AG09309 (cell line): Measurements from ENCODE around the gene PRR5L.

Experiments used
- DNase-seq: peaks from one replicate; pipeline ENCODE4 v3.0.0-alpha.2; 2010; ENCODE audit warnings: low read depth
- H3K4me3 ChIP-seq: 2 replicates; pipeline ENCODE4 v1.5.1; 2011; ENCODE audit warnings: mild to moderate bottlenecking, low read depth, low read length, moderate library complexity; ENCODE audit not compliant: control insufficient read depth
- TF ChIP-seq, protein P1 (sequence below): IDR thresholded peaks from 2 replicates; pipeline ENCODE4 v1.5.1; 2011; ENCODE audit warnings: mild to moderate bottlenecking, low read depth, low read length, inconsistent platforms; ENCODE audit not compliant: insufficient read depth, control insufficient read depth; ENCODE audit errors: missing control alignments

PRR5L gene

GRCh38 chr11:36289226-36289852 is 6.7 kb upstream of the PRR5L start, which contains the start of gene COMMD9:
Gene COMMD9, minus strand, starts transcription at chr11:36289424. Its CDS starts 12 bp downstream, at chr11:36289412.
- TF ChIP-seq, protein P1, sequence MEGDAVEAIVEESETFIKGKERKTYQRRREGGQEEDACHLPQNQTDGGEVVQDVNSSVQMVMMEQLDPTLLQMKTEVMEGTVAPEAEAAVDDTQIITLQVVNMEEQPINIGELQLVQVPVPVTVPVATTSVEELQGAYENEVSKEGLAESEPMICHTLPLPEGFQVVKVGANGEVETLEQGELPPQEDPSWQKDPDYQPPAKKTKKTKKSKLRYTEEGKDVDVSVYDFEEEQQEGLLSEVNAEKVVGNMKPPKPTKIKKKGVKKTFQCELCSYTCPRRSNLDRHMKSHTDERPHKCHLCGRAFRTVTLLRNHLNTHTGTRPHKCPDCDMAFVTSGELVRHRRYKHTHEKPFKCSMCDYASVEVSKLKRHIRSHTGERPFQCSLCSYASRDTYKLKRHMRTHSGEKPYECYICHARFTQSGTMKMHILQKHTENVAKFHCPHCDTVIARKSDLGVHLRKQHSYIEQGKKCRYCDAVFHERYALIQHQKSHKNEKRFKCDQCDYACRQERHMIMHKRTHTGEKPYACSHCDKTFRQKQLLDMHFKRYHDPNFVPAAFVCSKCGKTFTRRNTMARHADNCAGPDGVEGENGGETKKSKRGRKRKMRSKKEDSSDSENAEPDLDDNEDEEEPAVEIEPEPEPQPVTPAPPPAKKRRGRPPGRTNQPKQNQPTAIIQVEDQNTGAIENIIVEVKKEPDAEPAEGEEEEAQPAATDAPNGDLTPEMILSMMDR, result no peak
- H3K4me3 ChIP-seq, result peak within 1 kb of the TSS; percentile 69
- peak; percentile 52 for DNase-seq

- no peak overlapping the region for H3K4me3 ChIP-seq
- TF ChIP-seq, protein P1, result peak; percentile 45
- DNase-seq, result no peak
These were observed 3.8 kb upstream of the PRR5L start for GRCh38 chr11:36292311-36292722.

DNA sequence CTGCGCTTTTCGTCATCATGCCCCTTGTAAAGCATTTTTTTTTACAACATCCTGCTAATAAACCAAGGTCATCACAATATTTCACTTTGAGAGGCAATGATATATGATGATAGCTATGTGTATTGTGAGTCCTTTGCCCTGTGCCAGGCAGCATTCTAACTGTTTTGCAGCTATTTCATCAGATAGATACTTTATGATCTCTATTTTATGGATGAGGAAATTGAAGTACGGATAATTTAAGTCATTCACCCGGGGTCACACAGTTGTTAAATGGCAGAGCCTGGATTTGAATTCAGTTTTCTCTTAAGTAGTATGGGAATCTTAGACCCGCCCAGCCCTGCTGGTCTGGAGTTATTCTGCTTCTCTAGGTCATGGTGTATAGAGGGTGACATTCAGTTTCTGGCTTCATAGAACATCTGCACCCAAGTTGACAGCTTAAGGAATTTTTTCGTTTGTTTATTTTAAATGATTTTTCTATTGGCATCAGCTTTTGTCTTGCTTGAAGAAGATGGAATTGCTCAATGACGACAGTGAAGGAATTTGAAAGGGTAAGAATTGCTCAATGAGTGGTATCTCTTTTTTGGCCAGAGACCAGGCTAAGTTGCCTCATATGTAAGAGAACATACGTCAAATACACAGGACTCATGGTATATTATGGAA is 926 bp downstream of the PRR5L start:
- TF ChIP-seq, protein P1, result no peak
- peak; percentile 90 for DNase-seq
- no peak overlapping the region for H3K4me3 ChIP-seq

DNA sequence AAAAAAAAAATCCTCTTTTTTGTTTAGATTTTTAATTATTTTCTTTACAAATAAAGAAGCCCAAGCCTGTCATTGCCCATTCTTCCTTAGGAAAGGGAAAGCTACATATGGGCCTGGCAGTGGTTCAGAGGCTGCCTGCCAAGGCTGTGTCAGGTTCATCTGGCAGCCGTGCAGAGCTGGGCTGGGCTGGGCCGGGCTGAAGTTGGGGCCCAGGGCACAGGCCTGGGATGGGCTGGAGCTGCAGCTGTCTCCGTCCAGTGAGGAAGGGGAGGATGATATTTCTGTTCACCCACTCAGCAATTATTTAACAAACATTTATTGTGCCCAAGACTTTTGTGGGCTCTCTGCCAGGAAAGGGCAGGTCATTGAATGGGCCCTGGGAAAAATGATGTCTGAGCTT is 4.6 kb downstream of the PRR5L start:
- TF ChIP-seq, protein P1, result no peak
- DNase-seq, result no peak
- H3K4me3 ChIP-seq, result no peak overlapping the region

DNA sequence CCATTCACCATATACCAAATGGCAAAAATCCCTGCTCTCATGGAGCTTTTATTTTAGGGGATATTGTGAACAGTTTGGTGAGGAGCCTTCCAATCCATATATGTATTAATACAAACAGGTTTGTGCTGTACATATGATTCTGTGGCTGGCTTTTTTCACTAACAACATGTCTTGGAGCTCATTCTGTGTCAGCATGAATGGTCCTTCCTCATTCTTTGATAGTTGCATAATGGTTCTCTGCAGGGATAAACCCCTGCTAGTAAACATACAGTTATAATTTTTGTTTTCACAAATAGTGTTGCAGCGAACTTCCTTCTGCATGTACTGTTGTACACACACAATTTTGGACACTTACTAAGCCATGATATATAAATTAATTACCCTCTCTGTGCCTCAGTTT is 8.3 kb downstream of the PRR5L start:
- H3K4me3 ChIP-seq, result no peak overlapping the region
- TF ChIP-seq, protein P1, result no peak
- no peak for DNase-seq

- TF ChIP-seq, protein P1, result no peak
- no peak overlapping the region for H3K4me3 ChIP-seq
- DNase-seq, result no peak
These were observed 9.0 kb downstream of the PRR5L start for GRCh38 chr11:36305047-36305446.
